Measurements from ENCODE around the gene MYCL. TPM values are rescaled to one million over a fixed set of nuclear protein-coding genes. Genes with fewer than 3 reads are reported as not detected.

The MYCL gene
- total and polyA plus RNA-seq, 10 of the 15 experiments (the other 5 are each of a cell fraction or from before 2014, with no cell fraction given) = 0.11 to 1.4 (median 0.40) TPM; not detected in 1

DNA sequence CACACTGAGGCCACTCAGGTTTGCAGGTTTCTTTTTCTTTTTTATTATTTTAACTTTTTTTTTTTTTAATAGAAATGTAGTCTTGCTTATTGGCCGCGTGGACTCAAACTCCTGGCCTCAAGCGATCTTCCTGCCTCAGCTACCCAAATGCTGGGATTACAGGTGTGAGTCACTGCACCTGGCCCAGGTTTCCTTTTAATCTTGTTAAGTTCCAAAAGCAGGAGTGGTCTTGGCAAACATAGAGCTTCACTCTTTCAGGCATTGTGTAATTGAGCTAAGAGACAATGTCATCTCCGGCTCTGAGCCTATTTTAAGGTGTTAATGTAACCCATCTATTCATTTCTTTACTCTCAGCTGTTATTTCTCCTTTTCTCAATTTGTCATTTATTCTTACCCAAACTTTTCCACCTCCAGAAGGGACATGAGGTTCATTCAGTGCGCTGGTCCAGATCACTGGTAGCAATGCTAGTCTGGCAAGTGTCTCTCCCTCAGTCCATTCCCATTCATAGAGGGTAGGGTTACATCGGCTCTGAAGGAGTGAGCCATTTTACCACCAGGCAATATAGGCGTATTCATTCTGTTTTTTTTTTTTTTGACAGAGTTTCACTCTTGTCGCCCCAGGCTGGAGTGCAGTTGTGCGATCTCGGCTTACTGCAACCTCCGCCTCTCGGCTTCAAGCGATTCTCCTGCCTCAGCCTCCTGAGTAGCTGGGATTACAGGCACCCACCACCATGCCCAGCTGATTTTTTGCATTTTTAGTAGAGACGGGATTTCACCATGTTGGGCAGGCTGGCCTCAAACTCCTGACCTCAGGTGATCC, 42.0 kb upstream of the MYCL start (continued):
- no peak for TF ChIP-seq SPI1 (IDR thresholded peaks at IDR 0.05; ENCODE audit: borderline replicate concordance, insufficient read depth, low read depth, low read length)

DNA sequence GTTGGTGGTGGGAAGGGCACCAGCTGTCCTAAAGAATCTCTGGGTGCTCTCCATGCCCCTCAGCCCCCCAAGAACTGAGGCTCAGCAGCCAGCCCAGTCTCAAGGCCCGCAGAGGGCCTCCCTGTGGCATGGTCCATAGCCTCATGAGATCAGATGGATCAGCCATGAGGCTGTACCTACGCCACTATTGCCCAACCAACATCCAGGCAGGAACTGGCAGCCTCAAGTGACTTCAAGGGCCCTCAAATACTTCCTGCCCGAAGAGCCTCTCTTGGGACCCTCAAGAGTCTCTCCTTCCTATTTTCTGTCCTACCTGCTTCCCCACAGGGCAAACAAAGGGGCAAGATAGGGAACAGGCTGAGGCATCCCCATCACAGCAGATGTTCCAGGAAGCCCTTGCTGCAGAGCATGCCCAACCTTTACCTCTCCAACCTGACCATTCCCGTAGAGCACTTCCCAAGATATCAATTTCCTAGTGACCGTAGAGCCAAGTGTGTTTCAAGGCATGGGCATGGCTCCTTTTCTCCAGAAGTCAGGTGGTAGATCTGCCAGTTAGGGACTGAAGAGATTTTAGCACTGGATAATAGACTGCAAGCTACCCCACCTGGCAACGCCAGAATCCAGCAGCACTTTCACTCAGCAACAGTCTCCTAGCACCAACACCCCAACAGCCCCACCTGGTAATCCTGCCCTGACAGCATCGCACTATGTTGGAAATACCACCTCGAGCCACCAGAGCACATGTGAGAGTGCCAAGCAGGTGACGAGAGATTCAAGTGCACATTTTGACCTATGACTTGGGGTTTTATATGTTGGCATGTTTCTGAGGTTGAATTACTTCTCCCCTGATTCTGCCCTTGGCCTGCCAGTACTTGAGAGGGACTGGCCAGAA, 39.5 kb upstream of the MYCL start:
- TF ChIP-seq ESRRA (IDR thresholded peaks at IDR 0.05; ENCODE audit: low read length) (no peak), NR2F1 (conservative IDR thresholded peaks at IDR 0.05) (no peak), NBN (IDR thresholded peaks at IDR 0.05) (no peak), KDM1A (IDR thresholded peaks at IDR 0.05; ENCODE audit: borderline replicate concordance) (no peak), TARDBP (IDR thresholded peaks at IDR 0.05; ENCODE audit: borderline replicate concordance) (no peak), ZNF622 (IDR thresholded peaks at IDR 0.05) (no peak), SREBF1 (IDR thresholded peaks at IDR 0.05; ENCODE audit: low read length) (no peak), ZBED1 (IDR thresholded peaks at IDR 0.05; ENCODE audit: borderline replicate concordance) (no peak)
- TF ChIP-seq, protein P1, sequence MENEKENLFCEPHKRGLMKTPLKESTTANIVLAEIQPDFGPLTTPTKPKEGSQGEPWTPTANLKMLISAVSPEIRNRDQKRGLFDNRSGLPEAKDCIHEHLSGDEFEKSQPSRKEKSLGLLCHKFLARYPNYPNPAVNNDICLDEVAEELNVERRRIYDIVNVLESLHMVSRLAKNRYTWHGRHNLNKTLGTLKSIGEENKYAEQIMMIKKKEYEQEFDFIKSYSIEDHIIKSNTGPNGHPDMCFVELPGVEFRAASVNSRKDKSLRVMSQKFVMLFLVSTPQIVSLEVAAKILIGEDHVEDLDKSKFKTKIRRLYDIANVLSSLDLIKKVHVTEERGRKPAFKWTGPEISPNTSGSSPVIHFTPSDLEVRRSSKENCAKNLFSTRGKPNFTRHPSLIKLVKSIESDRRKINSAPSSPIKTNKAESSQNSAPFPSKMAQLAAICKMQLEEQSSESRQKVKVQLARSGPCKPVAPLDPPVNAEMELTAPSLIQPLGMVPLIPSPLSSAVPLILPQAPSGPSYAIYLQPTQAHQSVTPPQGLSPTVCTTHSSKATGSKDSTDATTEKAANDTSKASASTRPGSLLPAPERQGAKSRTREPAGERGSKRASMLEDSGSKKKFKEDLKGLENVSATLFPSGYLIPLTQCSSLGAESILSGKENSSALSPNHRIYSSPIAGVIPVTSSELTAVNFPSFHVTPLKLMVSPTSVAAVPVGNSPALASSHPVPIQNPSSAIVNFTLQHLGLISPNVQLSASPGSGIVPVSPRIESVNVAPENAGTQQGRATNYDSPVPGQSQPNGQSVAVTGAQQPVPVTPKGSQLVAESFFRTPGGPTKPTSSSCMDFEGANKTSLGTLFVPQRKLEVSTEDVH (IDR thresholded peaks at IDR 0.05; ENCODE audit: low read depth, partially characterized antibody) = no peak
- TF ChIP-seq, protein P2, sequence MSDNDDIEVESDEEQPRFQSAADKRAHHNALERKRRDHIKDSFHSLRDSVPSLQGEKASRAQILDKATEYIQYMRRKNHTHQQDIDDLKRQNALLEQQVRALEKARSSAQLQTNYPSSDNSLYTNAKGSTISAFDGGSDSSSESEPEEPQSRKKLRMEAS (IDR thresholded peaks at IDR 0.05; ENCODE audit: low read depth, low read length) = no peak
- Histone ChIP-seq H3K36me3 (ENCODE audit: control insufficient read depth in 2 of 2, insufficient read depth in 2 of 2, low read length in 1 of 2) (no peaks in the 10 kb centered on the region), H2AFZ (ENCODE audit: control insufficient read depth, low read depth, low read length) (no peak overlapping the region), H3K9ac (ENCODE audit: control insufficient read depth, insufficient read depth, low read length) (no peak overlapping the region), H3K27me3 (replicated peaks in 1 of 2; ENCODE audit: control insufficient read depth in 2 of 2, insufficient read depth in 2 of 2, low read length in 1 of 2) (no peaks in the 10 kb centered on the region), H3K27ac (ENCODE audit: control insufficient read depth, insufficient read depth) (no peak overlapping the region), H3K4me2 (ENCODE audit: control insufficient read depth, insufficient read depth) (no peak overlapping the region), H3K4me3 (no peak overlapping the region), H3K79me2 (ENCODE audit: control insufficient read depth, insufficient read depth, low read length) (no peaks in the 10 kb centered on the region), H4K20me1 (ENCODE audit: control insufficient read depth, insufficient read depth) (no peaks in the 10 kb centered on the region), H3K9me3 (replicated peaks; ENCODE audit: control insufficient read depth, insufficient read depth, low read length) (no peaks in the 10 kb centered on the region), H3K4me1 (ENCODE audit: control insufficient read depth, insufficient read depth, low read length) (peaks cover 10% of the 10 kb centered on the region)
- SMC1A ChIA-PET (ENCODE audit: uncharacterized antibody, unreplicated experiment) = interaction anchor here (0.8 kb wide), 1 partner anchor 22 kb away, joined by 4 read pairs; no protein-coding TSS in a partner anchor
- FAIRE-seq (no peak), ATAC-seq (no peak), DNase-seq (ENCODE audit: low read depth, low spot score) (no peak)
- in situ Hi-C loops (cut with MboI) (no loop called here), intact Hi-C loops (cut with micrococcal nuclease; ENCODE audit: unreplicated experiment) (no loop called here)
- 53% methylated on average over 9 of the region's 9 CpGs for WGBS (ENCODE audit: insufficient coverage, insufficient replicate concordance, low lambda C conversion rate, missing lambda C conversion rate)
- POLR2A ChIA-PET = no interaction called here
- CTCF ChIA-PET = interaction anchor here (1.0 to 1.9 kb wide), 2 partner anchors 10 to 21 kb away, joined by 3 to 4 read pairs; no protein-coding TSS in a partner anchor
- RAD21 ChIA-PET (ENCODE audit: unreplicated experiment) = no interaction called here
- BruUV-seq (replicated peaks) = no TSS peak

Measured in GM12878 (cell line).